Parathyroid adenoma (tissue), 2 donors: ENCODE results near the gene THEMIS.

Experiments used
- H2AFZ ChIP-seq: fragments of 300-600 bp; sonication (generic); one replicate; pipeline ENCODE4 v1.7.0; 2017; ENCODE audit warnings: antibody characterized with exemption, mild to moderate bottlenecking
- H3K27ac ChIP-seq: fragments of 300-600 bp; sonication (generic); one replicate; pipeline ENCODE4 v1.7.0; 2017
- H3K27me3 ChIP-seq: fragments of 300-600 bp; sonication (generic); one replicate; pipeline ENCODE4 v1.7.0; 2017; ENCODE audit warnings: low read length; ENCODE audit not compliant: control insufficient read depth, insufficient read depth
- H3K36me3 ChIP-seq: fragments of 300-600 bp; sonication (generic); one replicate; pipeline ENCODE4 v1.7.0; 2017; ENCODE audit warnings: low read length; ENCODE audit not compliant: control insufficient read depth, insufficient read depth
- H3K4me1 ChIP-seq: fragments of 300-600 bp; sonication (generic); one replicate; pipeline ENCODE4 v1.7.0; 2017; ENCODE audit warnings: control low read depth
- H3K4me2 ChIP-seq: fragments of 300-600 bp; sonication (generic); one replicate; pipeline ENCODE4 v1.7.0; 2017; ENCODE audit warnings: low read length
- H3K4me3 ChIP-seq: fragments of 300-600 bp; sonication (generic); one replicate; pipeline ENCODE4 v1.7.0; 2017; ENCODE audit warnings: low read depth, low read length
- H3K79me2 ChIP-seq: fragments of 300-600 bp; sonication (generic); one replicate; pipeline ENCODE4 v1.7.0; 2017; ENCODE audit warnings: control low read depth
- H3K9ac ChIP-seq: fragments of 300-600 bp; sonication (generic); one replicate; pipeline ENCODE4 v1.7.0; 2017; ENCODE audit warnings: mild to moderate bottlenecking
- H3K9me3 ChIP-seq: fragments of 300-600 bp; sonication (generic); one replicate; pipeline ENCODE4 v1.7.0; 2017; ENCODE audit warnings: low read length; ENCODE audit not compliant: control insufficient read depth
- CTCF ChIP-seq: fragments of 300-600 bp; sonication (generic); IDR thresholded peaks from one replicate; pipeline ENCODE4 v1.7.0; 2017; ENCODE audit warnings: antibody characterized with exemption, mild to moderate bottlenecking
- donor health status: primary hyperparathyroidism.

THEMIS gene

GRCh38 chr6:127775371-127775770, 125.5 kb downstream of the THEMIS start:
- H3K4me1 ChIP-seq = no peaks in the 10 kb centered on the region
- no peak overlapping the region for H2AFZ ChIP-seq
- no peaks in the 10 kb centered on the region for H3K27me3 ChIP-seq
- no peak overlapping the region for H3K4me2 ChIP-seq
- no peaks in the 10 kb centered on the region for H3K9me3 ChIP-seq
- no peak overlapping the region for H3K27ac ChIP-seq
- no peaks in the 10 kb centered on the region for H3K79me2 ChIP-seq
- no peak for TF ChIP-seq CTCF
- no peak overlapping the region for H3K4me3 ChIP-seq
- H3K9ac ChIP-seq = no peak overlapping the region
- no peaks in the 10 kb centered on the region for H3K36me3 ChIP-seq

- H3K4me2 ChIP-seq = no peak overlapping the region
- H2AFZ ChIP-seq = no peak overlapping the region
- no peaks in the 10 kb centered on the region for H3K4me1 ChIP-seq
- no peaks in the 10 kb centered on the region for H3K27me3 ChIP-seq
- TF ChIP-seq CTCF = no peak
- no peaks in the 10 kb centered on the region for H3K36me3 ChIP-seq
- H3K4me3 ChIP-seq = no peak overlapping the region
- H3K27ac ChIP-seq = no peak overlapping the region
- no peaks in the 10 kb centered on the region for H3K9me3 ChIP-seq
- no peaks in the 10 kb centered on the region for H3K79me2 ChIP-seq
- no peak overlapping the region for H3K9ac ChIP-seq
These were observed 132.1 kb downstream of the THEMIS start for GRCh38 chr6:127768745-127769144.

- Histone ChIP-seq H3K4me3 (no peak overlapping the region), H3K36me3 (no peaks in the 10 kb centered on the region), H2AFZ (no peak overlapping the region), H3K9ac (no peak overlapping the region), H3K27me3 (no peaks in the 10 kb centered on the region), H3K27ac (no peak overlapping the region), H3K4me1 (no peaks in the 10 kb centered on the region), H3K4me2 (no peak overlapping the region), H3K9me3 (no peaks in the 10 kb centered on the region), H3K79me2 (no peaks in the 10 kb centered on the region)
- no peak for TF ChIP-seq CTCF
These were observed 132.6 kb downstream of the THEMIS start for GRCh38 chr6:127768223-127768622.

- TF ChIP-seq CTCF = no peak
- H3K27ac ChIP-seq = no peak overlapping the region
These were observed 134.9 kb downstream of the THEMIS start for GRCh38 chr6:127765949-127766348.

GRCh38 chr6:127762284-127762683, 138.6 kb downstream of the THEMIS start:
- H3K4me3 ChIP-seq = no peak overlapping the region
- TF ChIP-seq CTCF = no peak
- H3K9ac ChIP-seq = no peak overlapping the region
- no peaks in the 10 kb centered on the region for H3K36me3 ChIP-seq
- no peaks in the 10 kb centered on the region for H3K4me1 ChIP-seq
- no peaks in the 10 kb centered on the region for H3K27me3 ChIP-seq
- no peaks in the 10 kb centered on the region for H3K9me3 ChIP-seq
- no peaks in the 10 kb centered on the region for H3K79me2 ChIP-seq
- no peak overlapping the region for H2AFZ ChIP-seq
- no peak overlapping the region for H3K4me2 ChIP-seq
- no peak overlapping the region for H3K27ac ChIP-seq

More at GRCh38 chr6:127765949-127766348, 134.9 kb downstream of the THEMIS start:
- Histone ChIP-seq H3K9ac (no peak overlapping the region), H3K79me2 (no peaks in the 10 kb centered on the region), H3K4me1 (no peaks in the 10 kb centered on the region), H3K4me3 (no peak overlapping the region), H3K27me3 (no peaks in the 10 kb centered on the region), H3K9me3 (no peaks in the 10 kb centered on the region), H2AFZ (no peak overlapping the region), H3K4me2 (no peak overlapping the region), H3K36me3 (no peaks in the 10 kb centered on the region)
